Mesendoderm (in vitro differentiated cells): ENCODE data around the gene FRMD5.

Experiments used
- DNase-seq: peaks from one replicate; pipeline ENCODE4 v3.0.0; 2013
- H2AK5ac ChIP-seq: 2 replicates; pipeline ENCODE4 v1.6.1; 2013; ENCODE audit warnings: low read length, inconsistent platforms
- H2BK120ac ChIP-seq: 2 replicates; pipeline ENCODE4 v1.6.1; 2013; ENCODE audit warnings: low read depth, mild to moderate bottlenecking, low read length, moderate library complexity, mixed read lengths
- H2BK15ac ChIP-seq: replicated peaks from 2 replicates; pipeline ENCODE4 v1.6.1; 2013; ENCODE audit warnings: low read depth, mild to moderate bottlenecking, moderate library complexity
- H2BK5ac ChIP-seq: 2 replicates; pipeline ENCODE4 v1.6.1; 2013; ENCODE audit warnings: low read length, inconsistent platforms
- H3K18ac ChIP-seq: 2 replicates; pipeline ENCODE4 v1.6.1; 2013; ENCODE audit warnings: mild to moderate bottlenecking, low read length, mixed read lengths
- H3K23ac ChIP-seq: one replicate; pipeline ENCODE4 v1.6.1; 2013; ENCODE audit warnings: low read length
- H3K27ac ChIP-seq: 2 replicates; pipeline ENCODE4 v1.5.1; 2013; ENCODE audit warnings: low read depth, mild to moderate bottlenecking, inconsistent platforms, low read length, moderate library complexity
- H3K27me3 ChIP-seq: 2 replicates; pipeline ENCODE4 v1.6.1; 2013; ENCODE audit warnings: low read length, control low read depth, mild to moderate bottlenecking, inconsistent platforms; ENCODE audit not compliant: insufficient read depth, poor library complexity
- H3K36me3 ChIP-seq: 2 replicates; pipeline ENCODE4 v1.6.1; 2013; ENCODE audit warnings: low read length, inconsistent platforms; ENCODE audit not compliant: control insufficient read depth, insufficient read depth
- H3K4ac ChIP-seq: one replicate; pipeline ENCODE4 v1.6.1; 2013; ENCODE audit warnings: low read depth, mild to moderate bottlenecking, low read length, moderate library complexity
- H3K4me1 ChIP-seq: 2 replicates; pipeline ENCODE4 v1.6.1; 2013; ENCODE audit warnings: low read depth, low read length, inconsistent platforms; ENCODE audit not compliant: control insufficient read depth
- H3K4me2 ChIP-seq: 2 replicates; pipeline ENCODE4 v1.6.1; 2013; ENCODE audit warnings: low read length
- H3K4me3 ChIP-seq: 2 replicates; pipeline ENCODE4 v1.5.1; 2013; ENCODE audit warnings: mild to moderate bottlenecking, low read length
- H3K56ac ChIP-seq: one replicate; pipeline ENCODE4 v1.6.1; 2013; ENCODE audit warnings: low read length
- H3K79me1 ChIP-seq: 2 replicates; pipeline ENCODE4 v1.6.1; 2013; ENCODE audit warnings: low read length, inconsistent platforms
- H3K79me2 ChIP-seq: 2 replicates; pipeline ENCODE4 v1.6.1; 2013; ENCODE audit warnings: mild to moderate bottlenecking, low read length; ENCODE audit not compliant: control insufficient read depth, insufficient read depth
- H3K9ac ChIP-seq: 2 replicates; pipeline ENCODE4 v1.6.1; 2013; ENCODE audit warnings: low read length, inconsistent platforms
- H4K5ac ChIP-seq: one replicate; pipeline ENCODE4 v1.6.1; 2013; ENCODE audit warnings: low read length
- H4K8ac ChIP-seq: one replicate; pipeline ENCODE4 v1.6.1; 2013; ENCODE audit warnings: low read depth, mild to moderate bottlenecking, control low read depth, low read length, moderate library complexity
- whole genome bisulfite sequencing: extraction: QIAGEN DNeasy Blood & Tissue Kit; methylation state at CpG from one replicate; pipeline ENCODE4 v1.1.7; 2013; ENCODE audit warnings: low lambda C conversion rate, missing lambda C conversion rate; ENCODE audit not compliant: insufficient coverage; ENCODE audit errors: extremely low coverage; 5-methylcytosine and 5-hydroxymethylcytosine counted together

Gene FRMD5

DNA sequence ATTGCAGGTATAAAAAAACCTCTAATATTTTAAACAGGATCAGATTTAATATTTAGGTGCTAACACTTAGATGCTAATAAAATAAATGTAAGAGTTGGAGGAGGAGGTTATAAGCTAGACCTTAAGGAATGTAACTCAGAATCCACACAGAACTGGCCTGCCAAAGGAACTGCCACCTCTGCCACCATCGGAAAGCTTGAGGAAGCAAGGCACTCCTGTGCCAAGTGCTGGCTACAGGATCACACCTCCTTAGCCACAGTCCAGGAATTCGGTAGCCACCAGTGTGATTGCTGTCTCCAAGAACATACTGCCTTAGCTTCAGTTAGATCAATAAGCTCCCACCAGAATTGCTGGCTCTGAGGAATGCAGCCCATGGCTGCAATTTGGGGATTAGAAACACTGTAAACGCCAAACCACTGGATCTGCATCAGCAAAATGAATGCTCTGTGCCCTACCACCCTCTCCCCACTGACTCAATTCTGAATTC is 58.0 kb downstream of the FRMD5 start:
- Histone ChIP-seq H3K4me1 (no peaks in the 10 kb centered on the region), H3K36me3 (no peaks in the 10 kb centered on the region), H2BK5ac (no peak overlapping the region), H3K79me2 (no peaks in the 10 kb centered on the region), H2BK15ac (no peak overlapping the region), H3K4me3 (no peak overlapping the region), H3K27ac (no peak overlapping the region), H2BK120ac (no peak overlapping the region), H4K5ac (no peak overlapping the region), H3K4me2 (no peak overlapping the region), H3K27me3 (no peaks in the 10 kb centered on the region), H3K79me1 (no peaks in the 10 kb centered on the region), H3K23ac (no peak overlapping the region), H3K56ac (no peak overlapping the region), H3K18ac (no peak overlapping the region), H3K4ac (no peak overlapping the region), H4K8ac (no peak overlapping the region), H3K9ac (no peak overlapping the region), H2AK5ac (no peak overlapping the region)
- WGBS, result no CpG with 5 or more reads among the region's 3 CpGs
- peak; percentile 7 for DNase-seq

DNA sequence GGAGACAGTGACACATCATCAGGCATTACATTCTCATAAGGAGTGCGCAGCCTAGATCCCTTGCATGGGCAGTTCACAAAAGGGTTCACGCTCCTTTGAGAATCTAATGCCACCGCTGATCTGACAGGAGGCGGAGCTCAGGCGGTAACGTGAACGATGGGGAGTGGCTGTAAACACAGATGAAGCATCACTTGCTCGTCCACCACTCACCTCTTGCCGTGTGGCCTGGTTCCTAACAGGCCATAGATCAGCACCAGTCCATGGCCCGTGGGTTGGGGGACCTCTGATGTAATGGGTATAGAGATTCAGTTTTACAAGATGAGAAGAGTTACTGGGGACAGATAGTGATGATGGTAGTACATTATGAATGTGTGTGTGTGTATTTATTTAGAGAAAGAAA is 63.0 kb downstream of the FRMD5 start:
- no peak overlapping the region for H3K27ac ChIP-seq
- H3K4ac ChIP-seq, result no peak overlapping the region
- DNase-seq, result no peak
- no peaks in the 10 kb centered on the region for H3K79me1 ChIP-seq
- H3K27me3 ChIP-seq, result no peaks in the 10 kb centered on the region
- no peaks in the 10 kb centered on the region for H3K79me2 ChIP-seq
- no peak overlapping the region for H3K18ac ChIP-seq
- no peak overlapping the region for H3K4me2 ChIP-seq
- no peak overlapping the region for H2BK15ac ChIP-seq
- no peak overlapping the region for H4K8ac ChIP-seq
- no peak overlapping the region for H2BK5ac ChIP-seq
- H4K5ac ChIP-seq, result no peak overlapping the region
- no peak overlapping the region for H2BK120ac ChIP-seq
- H3K9ac ChIP-seq, result no peak overlapping the region
- H2AK5ac ChIP-seq, result no peak overlapping the region
- H3K23ac ChIP-seq, result no peak overlapping the region
- H3K4me1 ChIP-seq, result no peaks in the 10 kb centered on the region
- no peak overlapping the region for H3K56ac ChIP-seq
- H3K4me3 ChIP-seq, result no peak overlapping the region
- H3K36me3 ChIP-seq, result no peaks in the 10 kb centered on the region
- whole genome bisulfite sequencing, result no CpG with 5 or more reads among the region's 10 CpGs

DNA sequence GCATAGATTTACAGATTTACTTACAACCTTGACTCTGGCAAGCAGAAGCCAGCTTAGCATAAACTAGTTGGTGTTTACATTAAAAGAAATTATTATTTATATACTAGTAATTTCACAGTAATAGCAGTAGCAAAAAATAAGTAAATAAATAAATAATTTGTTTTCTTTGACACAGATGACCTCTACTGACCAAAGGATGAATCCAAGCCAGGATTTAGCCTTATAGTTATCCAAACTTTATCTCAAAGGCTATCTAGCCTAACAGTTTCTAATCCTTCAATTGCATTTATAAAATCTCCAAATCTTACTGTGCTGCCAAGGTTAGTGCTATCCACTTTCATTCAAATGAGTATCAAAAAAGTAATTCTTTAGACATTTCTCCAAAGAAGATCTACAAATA is 64.3 kb downstream of the FRMD5 start:
- H3K18ac ChIP-seq, result no peak overlapping the region
- no peak overlapping the region for H3K56ac ChIP-seq
- H3K4ac ChIP-seq, result no peak overlapping the region
- no peaks in the 10 kb centered on the region for H3K36me3 ChIP-seq
- no peak for DNase-seq
- H3K79me1 ChIP-seq, result no peaks in the 10 kb centered on the region
- H3K79me2 ChIP-seq, result no peaks in the 10 kb centered on the region
- H2BK5ac ChIP-seq, result no peak overlapping the region
- H3K23ac ChIP-seq, result no peak overlapping the region
- H3K27ac ChIP-seq, result no peak overlapping the region
- no peak overlapping the region for H3K9ac ChIP-seq
- no peak overlapping the region for H2BK15ac ChIP-seq
- H2BK120ac ChIP-seq, result no peak overlapping the region
- H2AK5ac ChIP-seq, result no peak overlapping the region
- H3K4me2 ChIP-seq, result no peak overlapping the region
- no peak overlapping the region for H3K4me3 ChIP-seq
- H4K5ac ChIP-seq, result no peak overlapping the region
- no peak overlapping the region for H4K8ac ChIP-seq
- no peaks in the 10 kb centered on the region for H3K27me3 ChIP-seq
- no peaks in the 10 kb centered on the region for H3K4me1 ChIP-seq

DNA sequence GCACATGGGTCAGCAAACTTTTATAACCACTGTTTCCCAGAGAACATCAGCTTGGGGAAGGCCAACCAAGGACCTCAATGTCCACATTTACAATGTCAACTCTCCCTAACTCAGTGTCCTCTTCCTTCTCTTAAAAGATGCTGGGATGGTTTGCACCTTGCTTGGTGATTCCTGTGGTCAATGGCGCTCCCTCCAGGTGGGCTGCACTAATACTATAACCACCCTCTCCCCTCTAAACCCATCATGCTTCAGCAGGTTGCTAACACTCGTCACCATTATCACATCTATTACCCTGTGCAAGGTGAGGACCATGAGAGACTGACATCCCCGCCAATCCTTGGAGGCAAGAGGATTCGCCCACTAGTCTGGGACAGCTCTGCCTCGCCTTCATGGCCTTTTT is 65.2 kb downstream of the FRMD5 start:
- Histone ChIP-seq H3K4me3 (no peak overlapping the region), H3K4me1 (no peaks in the 10 kb centered on the region), H3K27me3 (no peaks in the 10 kb centered on the region), H3K36me3 (no peaks in the 10 kb centered on the region), H2BK5ac (no peak overlapping the region), H4K5ac (no peak overlapping the region), H3K4me2 (no peak overlapping the region), H4K8ac (no peak overlapping the region), H3K4ac (no peak overlapping the region), H3K56ac (no peak overlapping the region), H3K23ac (no peak overlapping the region), H2BK15ac (no peak overlapping the region), H3K27ac (no peak overlapping the region), H2BK120ac (no peak overlapping the region), H3K18ac (no peak overlapping the region), H3K9ac (no peak overlapping the region), H3K79me1 (no peaks in the 10 kb centered on the region), H3K79me2 (no peaks in the 10 kb centered on the region), H2AK5ac (no peak overlapping the region)
- DNase-seq, result peak; percentile 8
- no CpG with 5 or more reads among the region's 5 CpGs for WGBS

DNA sequence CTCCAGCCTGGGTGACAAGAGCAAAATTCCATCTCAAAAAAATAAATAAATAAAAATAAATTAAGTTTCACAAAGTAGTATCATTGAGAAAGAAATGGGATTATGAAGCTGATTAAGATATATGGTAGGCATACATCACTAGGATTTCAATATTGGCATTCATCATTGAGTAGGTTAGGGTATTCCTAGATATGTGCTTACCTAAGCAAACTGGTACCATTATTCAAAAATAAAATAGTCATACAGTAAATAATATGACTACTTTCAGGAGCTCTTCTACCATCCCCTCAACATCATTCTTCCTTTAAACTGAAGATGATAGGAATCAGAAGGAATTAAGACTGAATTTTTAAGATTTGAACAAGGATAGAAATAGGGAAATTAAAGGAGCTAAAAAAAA is 66.6 kb downstream of the FRMD5 start:
- Histone ChIP-seq H2BK5ac (no peak overlapping the region), H3K4me2 (no peak overlapping the region), H3K27ac (no peak overlapping the region), H3K23ac (no peak overlapping the region), H2BK15ac (no peak overlapping the region), H4K5ac (no peak overlapping the region), H3K56ac (no peak overlapping the region), H3K27me3 (no peaks in the 10 kb centered on the region), H3K9ac (no peak overlapping the region), H2AK5ac (no peak overlapping the region), H3K18ac (no peak overlapping the region), H3K4ac (no peak overlapping the region), H2BK120ac (no peak overlapping the region), H3K79me2 (no peaks in the 10 kb centered on the region), H3K79me1 (no peaks in the 10 kb centered on the region), H3K4me1 (no peaks in the 10 kb centered on the region), H4K8ac (no peak overlapping the region), H3K36me3 (no peaks in the 10 kb centered on the region), H3K4me3 (no peak overlapping the region)
- DNase-seq, result no peak

- no peak overlapping the region for H3K9ac ChIP-seq
- H3K56ac ChIP-seq, result no peak overlapping the region
- no peak overlapping the region for H3K27ac ChIP-seq
- H3K4me2 ChIP-seq, result no peak overlapping the region
- H2BK5ac ChIP-seq, result no peak overlapping the region
- H2BK15ac ChIP-seq, result no peak overlapping the region
- H2AK5ac ChIP-seq, result no peak overlapping the region
- H3K4me3 ChIP-seq, result no peak overlapping the region
- no peaks in the 10 kb centered on the region for H3K36me3 ChIP-seq
- H3K18ac ChIP-seq, result no peak overlapping the region
- no peak for DNase-seq
- no peak overlapping the region for H3K23ac ChIP-seq
- no peak overlapping the region for H4K5ac ChIP-seq
- H2BK120ac ChIP-seq, result no peak overlapping the region
- no peak overlapping the region for H4K8ac ChIP-seq
- no peaks in the 10 kb centered on the region for H3K27me3 ChIP-seq
- WGBS, result no CpG with 5 or more reads among the region's 2 CpGs
- no peaks in the 10 kb centered on the region for H3K79me1 ChIP-seq
- H3K79me2 ChIP-seq, result no peaks in the 10 kb centered on the region
- no peak overlapping the region for H3K4ac ChIP-seq
- H3K4me1 ChIP-seq, result no peaks in the 10 kb centered on the region
These were observed 69.2 kb downstream of the FRMD5 start for GRCh38 chr15:44125879-44126278.
